ENCODE results near the gene CRHR1.

DNA sequence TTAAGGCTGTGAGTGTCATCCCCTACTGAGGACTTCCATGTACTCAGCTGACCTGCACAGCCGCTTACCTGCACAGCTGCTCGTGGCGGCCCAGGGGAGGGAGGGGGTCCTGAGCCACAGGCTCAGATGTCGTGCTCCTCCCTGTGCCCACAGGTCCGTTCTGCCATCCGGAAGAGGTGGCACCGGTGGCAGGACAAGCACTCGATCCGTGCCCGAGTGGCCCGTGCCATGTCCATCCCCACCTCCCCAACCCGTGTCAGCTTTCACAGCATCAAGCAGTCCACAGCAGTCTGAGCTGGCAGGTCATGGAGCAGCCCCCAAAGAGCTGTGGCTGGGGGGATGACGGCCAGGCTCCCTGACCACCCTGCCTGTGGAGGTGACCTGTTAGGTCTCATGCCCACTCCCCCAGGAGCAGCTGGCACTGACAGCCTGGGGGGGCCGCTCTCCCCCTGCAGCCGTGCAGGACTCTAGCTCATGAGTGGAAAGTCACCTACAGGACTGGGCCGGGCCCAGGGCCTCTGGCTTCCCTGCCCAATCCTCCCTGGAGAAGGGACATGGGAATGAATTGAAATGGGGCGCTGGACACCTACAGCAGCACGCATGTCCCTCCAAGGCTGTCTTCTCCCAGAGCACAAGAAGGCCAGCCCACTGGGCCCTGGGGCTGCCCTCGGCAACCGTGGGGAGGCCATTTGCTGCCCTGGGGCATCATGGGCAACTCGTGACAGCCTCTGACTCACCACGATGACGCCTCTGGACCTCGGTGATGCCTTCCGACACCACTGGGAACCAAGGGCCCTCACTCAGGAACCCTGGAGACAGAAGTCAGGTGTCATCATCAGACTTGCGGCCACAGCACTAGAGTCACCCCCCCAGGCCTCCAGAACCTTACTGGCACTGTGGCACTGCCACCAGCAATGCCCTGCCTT, 50.6 kb downstream of the CRHR1 start:
- no peak for TF ChIP-seq POLR2A (IDR thresholded peaks at IDR 0.05)
- TF ChIP-seq, protein P1, sequence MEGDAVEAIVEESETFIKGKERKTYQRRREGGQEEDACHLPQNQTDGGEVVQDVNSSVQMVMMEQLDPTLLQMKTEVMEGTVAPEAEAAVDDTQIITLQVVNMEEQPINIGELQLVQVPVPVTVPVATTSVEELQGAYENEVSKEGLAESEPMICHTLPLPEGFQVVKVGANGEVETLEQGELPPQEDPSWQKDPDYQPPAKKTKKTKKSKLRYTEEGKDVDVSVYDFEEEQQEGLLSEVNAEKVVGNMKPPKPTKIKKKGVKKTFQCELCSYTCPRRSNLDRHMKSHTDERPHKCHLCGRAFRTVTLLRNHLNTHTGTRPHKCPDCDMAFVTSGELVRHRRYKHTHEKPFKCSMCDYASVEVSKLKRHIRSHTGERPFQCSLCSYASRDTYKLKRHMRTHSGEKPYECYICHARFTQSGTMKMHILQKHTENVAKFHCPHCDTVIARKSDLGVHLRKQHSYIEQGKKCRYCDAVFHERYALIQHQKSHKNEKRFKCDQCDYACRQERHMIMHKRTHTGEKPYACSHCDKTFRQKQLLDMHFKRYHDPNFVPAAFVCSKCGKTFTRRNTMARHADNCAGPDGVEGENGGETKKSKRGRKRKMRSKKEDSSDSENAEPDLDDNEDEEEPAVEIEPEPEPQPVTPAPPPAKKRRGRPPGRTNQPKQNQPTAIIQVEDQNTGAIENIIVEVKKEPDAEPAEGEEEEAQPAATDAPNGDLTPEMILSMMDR (IDR thresholded peaks at IDR 0.05), result no peak

Measured in thyroid gland (tissue), 4 donors.